ENCODE results near the gene COL25A1.

DNA sequence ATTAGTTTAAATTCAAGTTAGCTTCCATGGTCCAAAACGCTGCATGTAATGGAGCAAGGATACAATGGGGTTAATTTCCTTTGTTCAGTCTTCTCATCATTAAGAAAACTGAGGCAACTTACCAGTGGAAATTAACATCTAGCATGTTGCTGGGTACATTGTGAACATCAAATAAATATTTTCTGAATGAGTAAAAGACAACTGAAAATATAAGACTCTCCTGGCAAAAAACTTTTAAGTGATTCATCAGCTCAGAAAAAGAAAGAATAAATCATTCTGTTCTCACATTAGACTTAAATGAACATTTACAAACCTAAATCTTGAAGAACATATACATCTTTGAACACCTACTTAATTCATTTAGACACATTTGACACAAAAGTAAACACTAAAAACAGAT is 401.2 kb downstream of the COL25A1 start:
- TF ChIP-seq EZH2 (IDR thresholded peaks at IDR 0.05; ENCODE audit: insufficient read depth, poor library complexity, severe bottlenecking): no peak
- no peak for TF ChIP-seq EZH2phosphoT487 (IDR thresholded peaks at IDR 0.05; ENCODE audit: insufficient read depth, low read depth)
